GM18498 (cell line): ENCODE results near the gene CAMK2G.
A peak's percentile ranks its signal among the peaks of the same experiment; 100 is the strongest.

Source experiments
- ATAC-seq: cut with Tn5 transposase; IDR thresholded peaks from one replicate; pipeline ENCODE4 v1.9.1; 2021; ENCODE audit warnings: mild to moderate bottlenecking, moderate library complexity; ENCODE audit not compliant: unreplicated experiment

The CAMK2G gene

DNA sequence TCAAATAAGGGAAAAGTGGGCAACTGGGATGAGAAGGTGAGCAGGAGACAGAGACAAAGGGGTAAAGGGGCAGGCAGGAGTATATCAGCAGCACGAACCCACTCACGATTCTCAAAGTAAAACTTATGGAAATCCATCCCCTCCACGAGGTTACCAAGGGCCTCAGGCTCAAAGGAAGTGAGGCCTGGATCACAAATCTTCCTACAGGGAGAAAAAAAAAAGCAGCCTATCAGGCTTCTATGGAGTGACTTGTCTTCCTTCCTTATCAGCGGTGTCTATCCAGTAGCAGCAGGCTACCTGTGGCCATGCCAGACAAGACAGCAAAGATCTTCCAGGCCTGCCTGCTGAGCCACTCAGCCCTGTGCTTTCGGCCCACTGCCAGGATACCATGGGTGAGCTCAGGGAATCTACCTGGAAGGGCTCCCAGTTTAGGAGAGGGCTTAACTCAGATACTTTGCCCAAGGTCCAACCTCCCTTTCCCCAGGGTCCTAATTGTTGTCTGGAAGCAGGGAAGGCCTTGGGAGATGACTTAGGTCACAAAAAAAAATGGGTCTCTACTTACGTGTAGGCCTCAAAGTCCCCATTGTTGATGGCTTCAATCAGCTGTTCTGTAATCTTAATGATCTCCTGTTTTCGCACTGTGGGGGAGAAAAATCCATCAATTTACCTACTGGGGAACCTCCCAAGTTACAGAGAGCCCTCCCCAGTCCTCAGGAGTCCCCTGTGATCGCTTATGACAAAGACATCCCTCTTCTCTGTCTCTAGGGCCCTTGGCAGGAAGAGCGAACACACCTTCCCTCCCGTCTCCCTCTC lies 57.2 kb downstream of the CAMK2G start:
- ATAC-seq, result no peak

DNA sequence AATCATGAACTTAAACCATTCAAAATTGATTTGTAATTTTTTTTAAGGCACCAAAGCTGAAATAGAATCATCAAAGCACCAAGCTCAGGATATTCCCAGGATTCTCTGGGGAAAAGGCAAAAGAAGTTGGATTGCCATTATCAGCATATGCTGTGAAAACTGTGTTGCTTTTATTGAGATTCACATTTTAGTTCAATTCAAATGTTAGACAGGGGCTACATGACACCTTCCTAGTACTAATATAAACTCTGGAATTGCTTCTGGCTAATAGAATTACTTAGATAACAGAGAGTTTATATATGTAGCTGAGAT lies 58.7 kb downstream of the CAMK2G start:
- no peak for ATAC-seq

DNA sequence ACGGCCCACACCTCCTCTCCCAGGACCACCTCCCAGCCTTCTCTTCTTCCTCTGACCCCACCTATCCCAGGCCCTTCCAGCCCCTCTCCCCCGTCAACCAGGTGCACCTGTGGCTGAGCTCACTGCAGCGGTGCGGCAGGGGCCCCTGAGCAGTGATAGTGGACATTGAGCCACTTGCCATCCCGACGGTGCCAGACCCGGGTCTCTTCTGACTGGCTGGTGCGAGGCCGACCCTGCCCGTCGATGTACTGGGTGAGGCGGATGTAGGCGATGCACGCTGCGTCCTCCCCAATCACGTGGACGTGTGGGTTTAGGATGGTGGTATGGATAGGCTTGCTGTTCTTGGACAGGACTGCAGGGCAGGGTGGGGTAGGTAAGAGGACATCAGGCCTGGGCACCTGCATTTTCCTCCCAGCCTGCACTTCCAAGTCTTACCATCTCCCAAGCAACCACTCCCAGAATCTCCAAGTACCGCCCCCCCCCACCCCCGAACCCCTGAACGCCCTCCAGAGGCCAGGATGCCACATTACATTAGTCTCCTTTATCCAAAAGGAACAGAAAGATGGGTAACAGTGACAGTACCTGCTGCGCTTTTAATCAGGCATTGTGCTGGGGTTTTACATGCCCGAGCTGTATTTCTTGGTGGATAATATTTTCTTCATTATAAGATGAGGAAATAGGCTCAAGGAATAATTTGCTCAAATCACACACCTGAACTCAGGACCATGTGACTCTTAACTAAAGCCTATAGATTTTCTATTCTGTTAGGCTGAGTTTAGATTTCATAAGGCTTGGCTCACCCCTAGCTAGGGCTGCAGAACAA lies 59.2 kb downstream of the CAMK2G start:
- ATAC-seq, result no peak

DNA sequence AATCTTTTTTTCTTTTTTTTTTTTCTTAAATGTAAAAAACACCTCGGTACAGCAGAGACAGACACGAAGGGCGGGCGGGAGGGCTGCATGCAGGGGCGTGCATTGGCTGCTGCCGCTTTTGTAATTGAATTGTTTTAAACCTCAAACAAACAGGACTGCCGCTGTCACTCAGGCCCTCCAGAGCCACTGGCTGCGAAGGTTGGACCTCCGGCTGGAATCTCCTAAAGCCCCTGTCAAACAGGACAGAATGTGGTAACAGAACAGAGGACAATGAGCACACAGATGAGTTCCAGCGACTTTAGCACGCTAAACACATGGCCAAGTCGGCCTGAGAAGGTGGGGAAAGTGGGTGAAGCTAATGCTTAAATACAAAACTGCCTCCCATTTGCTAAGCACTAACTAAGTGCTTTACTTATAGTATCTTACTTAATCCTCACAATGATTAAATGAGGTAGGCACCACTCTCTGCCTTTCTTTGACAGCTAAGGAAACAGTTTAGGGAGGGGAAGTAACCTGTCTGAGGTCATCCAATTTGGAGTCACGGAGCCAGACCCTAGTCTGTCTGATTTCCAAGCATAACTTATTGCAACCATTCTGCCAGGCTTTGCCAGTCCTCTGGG lies 60.0 kb downstream of the CAMK2G start:
- no peak for ATAC-seq

DNA sequence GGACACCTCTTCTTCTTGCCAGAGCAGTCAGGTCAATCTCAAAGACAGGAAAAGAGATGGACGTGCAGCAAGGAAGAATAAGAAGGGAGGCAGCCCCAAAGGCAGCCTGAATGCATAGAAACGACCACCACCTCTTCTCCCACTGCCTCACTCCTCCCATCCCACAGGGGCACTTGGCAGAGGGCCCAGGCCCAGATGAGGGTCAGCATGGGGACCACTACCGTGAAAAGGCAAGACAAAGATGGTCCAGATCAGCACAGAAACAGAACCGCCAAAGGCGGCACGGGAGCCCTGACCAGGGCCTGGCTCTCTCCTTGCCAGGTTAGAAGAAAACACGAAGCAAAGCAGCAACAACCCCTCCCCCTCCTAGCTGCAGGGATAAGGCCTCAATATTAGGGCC lies 61.0 kb downstream of the CAMK2G start:
- ATAC-seq, result no peak

DNA sequence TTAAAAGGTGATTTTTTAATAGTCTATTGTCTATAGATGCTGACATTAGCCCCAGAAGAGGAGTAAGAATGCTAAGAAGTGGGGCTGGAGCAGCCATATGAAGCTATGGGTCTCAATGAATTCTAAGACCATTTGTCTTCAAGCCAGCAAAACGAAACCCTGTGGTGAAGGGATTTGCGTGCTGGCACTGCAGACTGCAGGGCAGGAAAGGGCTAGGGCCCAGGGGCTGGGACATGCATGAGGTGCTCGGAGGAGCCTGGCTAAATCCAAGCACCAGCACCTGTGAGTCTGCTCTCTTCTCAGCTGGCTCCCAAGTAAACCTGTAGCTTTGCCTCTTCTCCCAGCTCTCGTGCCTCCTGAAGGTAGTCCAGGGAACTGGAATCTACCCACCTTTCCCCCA lies 61.7 kb downstream of the CAMK2G start:
- ATAC-seq, result no peak

DNA sequence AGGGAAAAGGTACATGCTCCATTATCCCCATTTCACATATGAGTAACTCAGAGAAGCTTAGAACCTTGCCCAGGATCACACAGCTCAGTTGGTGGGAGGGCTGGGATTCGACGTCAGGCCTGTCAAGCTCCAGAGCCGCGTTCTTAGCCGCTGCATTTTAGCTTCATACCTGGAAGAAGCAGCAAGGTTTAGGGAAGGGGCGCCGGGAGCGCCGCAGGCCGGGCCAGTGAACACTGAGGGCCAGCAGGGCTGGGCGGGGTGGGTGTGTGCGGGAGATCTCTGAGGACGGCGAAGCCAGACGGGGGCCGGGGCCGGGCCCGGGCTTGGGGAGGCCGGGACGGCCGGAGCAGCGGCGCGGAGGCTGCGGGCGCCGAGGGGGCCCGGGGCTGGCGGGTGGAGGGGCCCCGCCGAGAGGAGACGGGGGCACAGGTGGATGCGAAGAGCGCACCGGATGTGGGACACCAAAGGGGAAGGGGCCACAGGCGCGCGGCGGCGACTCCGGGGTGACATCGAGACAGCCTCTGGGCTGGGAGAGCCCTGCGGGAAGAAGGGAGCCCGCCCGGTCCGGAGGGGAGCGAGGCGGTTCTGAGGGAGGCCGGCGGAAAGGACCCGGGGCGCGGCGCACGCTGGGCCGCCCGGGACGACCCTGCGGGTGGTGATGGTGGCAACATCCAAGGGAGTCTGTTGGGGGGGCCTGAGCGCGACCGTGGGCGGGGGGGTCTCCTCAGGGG lies 63.5 kb downstream of the CAMK2G start:
- peak; percentile 30 for ATAC-seq

DNA sequence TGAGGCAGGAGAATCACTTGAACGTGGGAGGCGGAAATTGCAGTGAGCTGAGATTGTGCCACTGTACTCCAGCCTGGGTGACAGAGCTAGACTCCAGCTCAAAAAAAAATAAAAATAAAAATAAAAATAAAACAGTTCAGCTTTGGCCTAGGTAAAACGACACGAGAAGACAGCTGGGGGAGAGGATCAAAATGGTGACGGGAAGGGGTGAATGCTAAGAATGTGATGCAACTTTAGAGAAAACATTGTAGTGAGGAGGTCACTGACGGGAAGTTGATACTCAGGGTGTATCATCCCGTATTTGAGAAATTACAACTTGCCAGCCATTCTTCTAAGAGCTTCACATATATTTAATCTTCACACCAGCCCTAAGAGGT lies 64.0 kb downstream of the CAMK2G start:
- no peak for ATAC-seq

DNA sequence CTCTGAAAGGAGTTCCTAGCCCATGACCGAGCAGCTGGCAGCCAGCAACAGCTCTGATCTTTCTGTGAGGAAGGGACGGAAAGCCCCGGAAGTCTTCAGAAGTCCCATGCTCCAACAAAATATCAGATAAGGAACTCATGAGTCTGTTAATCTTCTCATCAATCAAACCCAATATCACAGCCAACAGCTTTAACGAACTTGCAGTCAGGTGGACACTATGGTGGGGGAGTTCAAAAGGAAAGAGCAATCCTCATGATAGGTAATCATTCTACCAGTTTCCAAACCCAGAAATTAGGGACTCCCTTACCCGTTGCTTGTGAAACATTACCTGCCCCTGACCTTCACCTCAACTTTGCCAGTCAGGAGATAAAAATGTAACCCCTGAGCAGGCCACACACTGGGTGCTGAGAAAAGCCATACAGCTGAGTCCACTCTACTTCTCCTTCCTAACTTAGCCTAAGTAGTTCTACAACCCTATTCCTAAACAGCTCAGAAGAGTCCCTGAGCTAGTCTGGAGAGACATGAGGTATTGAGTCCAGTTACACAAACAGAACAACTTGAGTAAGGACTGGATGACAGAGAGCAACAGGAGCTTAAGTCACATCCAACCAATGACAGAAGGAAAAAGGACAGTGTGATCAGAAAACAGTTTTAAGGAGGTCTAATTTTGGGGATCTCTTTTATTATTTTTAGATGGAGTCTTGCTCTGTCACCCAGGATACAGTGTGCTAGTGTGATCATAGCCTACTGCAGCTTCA lies 65.1 kb downstream of the CAMK2G start:
- no peak for ATAC-seq

DNA sequence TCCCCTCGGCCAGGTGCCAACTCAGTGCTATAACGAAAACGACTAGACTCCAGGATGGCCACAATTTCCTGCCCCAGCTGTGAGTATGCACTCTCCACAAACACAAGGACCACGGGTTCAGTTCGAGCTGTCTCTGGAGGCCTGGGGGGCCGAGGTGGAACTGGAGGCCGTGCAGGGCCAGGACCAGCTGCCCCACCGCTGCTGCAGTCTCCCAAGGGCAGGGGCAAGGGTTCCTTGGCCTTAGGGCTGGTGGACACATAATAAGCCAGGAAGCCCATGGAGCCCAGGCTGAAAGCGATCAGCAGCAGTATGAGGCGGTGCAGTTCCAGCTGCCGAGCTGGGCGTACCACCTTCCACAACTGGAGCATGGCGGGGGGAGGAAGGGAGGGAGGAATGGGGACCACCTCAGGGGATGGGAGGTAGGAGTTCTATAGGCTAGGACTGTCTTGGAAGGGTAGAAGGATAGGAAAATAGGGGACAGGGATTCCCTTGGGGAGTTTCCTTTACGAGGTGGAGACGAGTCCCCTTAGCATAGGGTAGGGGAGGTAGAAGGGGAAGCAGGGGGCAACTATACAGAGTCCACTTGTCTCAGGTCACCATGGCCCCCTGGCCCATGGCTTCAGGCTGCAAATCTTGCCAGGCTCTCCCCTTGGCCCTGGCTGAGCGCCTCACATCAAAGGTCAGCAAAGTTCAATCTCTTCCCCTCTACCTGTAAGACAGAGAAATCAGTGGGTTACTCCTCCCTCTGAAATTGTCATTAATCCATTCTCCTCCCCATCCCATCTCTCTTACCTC lies 66.1 kb downstream of the CAMK2G start:
- ATAC-seq, result no peak

DNA sequence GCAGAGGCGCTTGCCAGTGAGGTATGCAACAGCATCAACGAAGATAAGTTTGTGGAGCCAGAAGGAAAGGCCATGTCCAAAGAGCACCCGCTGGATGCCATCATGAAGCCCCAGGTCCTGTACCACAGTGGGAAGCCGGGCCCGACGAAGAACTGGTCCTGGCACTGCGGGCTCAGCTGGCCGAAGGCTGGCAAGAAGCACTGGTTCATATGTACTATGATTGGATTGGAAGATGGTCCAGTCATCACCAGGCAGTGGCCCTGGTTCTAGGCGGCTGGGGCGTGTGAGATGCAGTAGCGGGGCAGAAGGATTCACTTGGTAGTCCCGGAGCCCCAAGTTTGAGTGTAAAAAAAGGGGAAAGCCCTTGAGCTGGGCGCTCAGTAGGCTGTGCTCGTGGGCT lies 66.9 kb downstream of the CAMK2G start:
- ATAC-seq, result no peak

DNA sequence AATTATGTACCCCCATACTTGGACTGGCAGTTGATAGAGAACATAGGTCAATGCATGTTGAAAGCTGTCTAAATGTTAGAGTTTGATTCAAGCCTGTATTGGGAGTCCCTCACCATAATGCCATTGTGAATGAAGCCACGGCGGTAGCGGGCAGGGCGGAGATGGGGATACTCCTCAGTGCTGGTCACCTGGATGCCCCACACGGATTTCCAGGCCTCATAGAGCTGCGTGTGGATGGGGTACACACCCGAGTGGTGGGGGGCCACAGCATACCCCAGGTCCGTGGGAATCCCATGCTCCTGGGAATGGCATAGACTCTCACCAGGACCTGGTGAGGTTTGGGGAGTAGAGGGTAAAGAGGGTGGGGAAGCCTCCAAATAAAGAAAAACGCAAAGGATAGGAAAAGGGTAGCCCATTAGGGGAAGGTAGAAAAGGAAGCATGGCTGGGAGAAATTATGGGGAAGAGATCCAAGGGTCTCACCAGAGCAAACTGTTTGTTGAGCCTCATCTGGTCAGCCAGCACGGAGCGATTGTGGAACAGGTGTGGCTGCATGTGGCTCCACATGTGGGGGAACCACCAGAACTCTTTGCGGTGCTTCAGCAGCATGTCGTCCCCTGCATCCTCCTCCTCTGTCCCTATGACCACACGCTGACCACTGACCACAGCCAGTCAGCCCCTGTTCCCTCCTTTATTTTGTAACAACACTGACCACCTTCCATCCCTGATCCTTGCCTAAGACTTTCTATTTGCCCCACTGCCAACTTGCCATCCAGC lies 68.0 kb downstream of the CAMK2G start:
- ATAC-seq, result no peak

DNA sequence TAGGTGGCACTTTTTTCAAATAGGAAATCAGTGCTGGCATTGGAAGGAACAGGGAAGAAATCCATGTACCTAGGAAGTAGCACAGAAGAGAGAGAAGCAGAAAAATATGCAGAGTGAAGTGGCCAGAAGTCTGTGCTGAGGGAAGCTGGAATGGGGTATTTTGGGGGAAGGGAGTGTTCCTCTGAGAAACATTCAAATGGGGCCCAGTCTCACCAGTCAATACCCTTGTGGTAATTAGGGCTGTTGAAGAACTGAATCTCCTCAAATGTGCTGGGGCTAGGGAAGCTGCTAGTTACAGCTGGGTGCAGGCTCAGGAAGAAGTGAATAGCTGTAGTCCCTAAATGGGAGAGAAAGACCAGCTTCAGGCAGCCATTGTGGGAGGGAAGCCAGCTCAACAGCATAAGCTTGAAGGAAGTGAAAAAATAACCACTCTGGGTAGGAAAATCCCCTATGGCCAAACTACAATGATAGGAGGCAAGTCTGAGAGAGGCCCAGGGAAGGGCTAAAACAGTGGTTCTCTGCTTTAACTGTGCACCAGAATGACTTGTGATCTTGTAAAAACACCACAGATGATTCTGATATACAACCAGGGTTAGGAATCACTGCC lies 70.6 kb downstream of the CAMK2G start:
- ATAC-seq, result peak; percentile 64

DNA sequence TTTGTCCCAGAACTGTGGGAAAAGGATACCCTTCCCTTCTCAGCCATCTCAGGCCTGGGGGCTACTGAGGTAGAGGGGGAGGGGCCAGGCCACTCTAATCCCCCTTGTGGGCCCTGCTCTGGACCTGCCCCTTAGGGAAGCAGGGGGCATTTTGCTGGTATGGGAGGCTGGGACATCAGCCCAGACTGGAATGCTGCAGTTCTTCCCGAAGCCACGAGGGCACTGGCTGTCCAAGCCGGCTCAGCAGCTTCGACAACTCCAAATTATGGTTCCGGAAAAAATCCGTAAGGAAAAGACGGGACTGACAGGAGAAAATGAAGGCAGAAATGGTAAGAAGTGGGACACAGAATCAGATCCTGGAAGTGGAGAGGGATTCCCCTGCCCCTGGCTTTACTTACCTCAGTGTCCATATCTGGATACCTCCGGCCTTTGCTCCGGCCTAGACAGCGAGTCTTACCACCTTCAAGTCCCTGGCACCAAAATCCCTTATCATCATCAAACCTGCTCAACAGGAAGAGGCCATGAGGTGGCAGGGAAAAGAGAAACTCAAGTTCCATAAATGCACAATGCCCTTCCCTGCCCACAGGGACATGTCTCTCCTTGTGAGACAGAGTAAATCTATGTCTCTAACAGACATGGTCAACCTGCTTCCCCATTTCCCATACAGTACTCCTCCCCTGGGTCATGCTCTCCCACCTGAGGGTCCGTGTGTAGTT lies 71.9 kb downstream of the CAMK2G start:
- ATAC-seq, result no peak

DNA sequence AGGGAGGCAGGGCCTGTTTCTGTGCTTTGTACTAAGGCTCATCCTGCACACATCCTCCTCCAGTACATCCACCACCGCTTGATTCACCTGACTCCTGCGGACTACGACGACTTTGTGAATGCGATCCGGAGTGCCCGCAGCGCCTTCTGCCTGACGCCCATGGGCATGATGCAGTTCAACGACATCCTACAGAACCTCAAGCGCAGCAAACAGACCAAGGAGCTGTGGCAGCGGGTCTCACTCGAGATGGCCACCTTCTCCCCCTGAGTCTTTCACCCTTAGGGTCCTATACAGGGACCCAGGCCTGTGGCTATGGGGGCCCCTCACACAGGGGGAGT lies 73.1 kb downstream of the CAMK2G start:
- no peak for ATAC-seq

DNA sequence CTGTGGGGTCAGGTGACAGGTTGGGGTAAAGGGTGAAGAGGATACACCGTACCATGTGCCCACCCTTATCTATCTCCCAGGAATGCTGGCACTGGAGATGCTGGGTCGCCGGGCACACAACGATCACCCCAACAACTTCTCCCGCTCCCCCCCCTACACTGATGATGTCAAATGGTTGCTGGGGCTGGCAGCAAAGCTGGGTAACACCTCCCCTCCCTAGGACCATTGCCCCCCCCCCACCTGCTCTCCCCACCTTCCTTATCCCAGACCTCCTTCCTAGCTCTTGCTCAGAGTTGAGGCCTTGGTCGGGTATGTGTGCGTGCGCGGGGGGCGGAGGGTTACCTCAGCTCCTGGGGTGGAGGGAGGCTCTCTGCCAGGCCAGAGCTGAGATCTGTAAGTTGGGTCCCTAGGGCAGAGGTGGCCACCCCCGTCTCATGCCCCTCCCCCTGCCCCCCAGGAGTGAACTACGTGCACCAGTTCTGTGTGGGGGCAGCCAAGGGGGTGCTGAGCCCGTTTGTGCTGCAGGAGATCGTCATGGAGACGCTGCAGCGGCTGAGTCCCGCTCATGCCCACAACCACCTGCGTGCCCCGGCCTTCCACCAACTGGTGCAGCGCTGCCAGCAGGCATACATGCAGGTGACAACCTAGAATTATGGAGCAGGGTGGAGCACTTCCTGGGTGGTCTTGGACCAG lies 73.6 kb downstream of the CAMK2G start:
- ATAC-seq, result no peak

DNA sequence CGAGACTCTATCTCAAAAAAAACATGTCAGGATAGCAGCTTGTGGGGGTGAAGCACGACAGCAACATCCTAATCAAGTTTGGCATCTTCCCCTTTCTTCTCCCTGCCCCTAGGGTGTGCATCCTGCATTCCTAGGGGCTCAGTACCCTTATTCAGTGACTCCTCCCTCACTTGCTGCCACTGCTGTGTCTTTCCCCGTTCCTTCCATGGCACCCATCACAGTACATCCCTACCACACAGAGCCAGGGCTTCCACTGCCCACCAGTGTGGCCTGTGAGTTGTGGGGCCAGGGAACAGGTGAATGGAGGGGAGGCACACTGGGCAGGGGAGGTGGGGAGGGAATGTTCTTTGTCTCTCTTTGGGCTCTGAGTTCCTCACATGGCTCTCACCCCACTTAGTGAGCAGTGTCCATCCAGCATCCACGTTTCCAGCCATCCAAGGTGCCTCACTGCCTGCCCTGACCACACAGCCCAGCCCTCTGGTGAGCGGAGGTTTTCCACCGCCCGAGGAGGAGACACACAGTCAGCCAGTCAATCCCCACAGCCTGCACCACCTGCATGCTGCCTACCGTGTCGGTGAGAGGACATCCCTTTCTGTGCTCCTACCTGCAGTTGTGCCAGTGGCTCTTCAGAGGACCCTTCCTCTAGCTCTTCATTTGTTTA lies 74.3 kb downstream of the CAMK2G start:
- no peak for ATAC-seq
